Hepatocyte (in vitro differentiated cells): ENCODE results near the gene RNFT2.
"Not testable (repeated sequence)": the region's sequence is repeated elsewhere in the genome, so short reads cannot be mapped to it uniquely, and the experiment has no call there.

Source experiments
- EZH2 ChIP-seq: fragments of 200-600 bp; sonication (generic); IDR thresholded peaks from 2 replicates; pipeline ENCODE4 v1.6.1; 2016; ENCODE audit warnings: antibody characterized with exemption, mild to moderate bottlenecking, borderline replicate concordance
- EZH2phosphoT487 ChIP-seq: fragments of 200-600 bp; sonication (generic); IDR thresholded peaks from one replicate; pipeline ENCODE4 v1.6.1; 2018; ENCODE audit warnings: antibody characterized with exemption, mild to moderate bottlenecking, low read depth, moderate library complexity; ENCODE audit not compliant: unreplicated experiment, severe bottlenecking
- TF ChIP-seq, protein P1 (sequence below): fragments of 200-600 bp; sonication (generic); IDR thresholded peaks from 2 replicates; pipeline ENCODE4 v1.5.1; 2016; ENCODE audit warnings: antibody characterized with exemption, mild to moderate bottlenecking; ENCODE audit not compliant: poor library complexity

DNA sequence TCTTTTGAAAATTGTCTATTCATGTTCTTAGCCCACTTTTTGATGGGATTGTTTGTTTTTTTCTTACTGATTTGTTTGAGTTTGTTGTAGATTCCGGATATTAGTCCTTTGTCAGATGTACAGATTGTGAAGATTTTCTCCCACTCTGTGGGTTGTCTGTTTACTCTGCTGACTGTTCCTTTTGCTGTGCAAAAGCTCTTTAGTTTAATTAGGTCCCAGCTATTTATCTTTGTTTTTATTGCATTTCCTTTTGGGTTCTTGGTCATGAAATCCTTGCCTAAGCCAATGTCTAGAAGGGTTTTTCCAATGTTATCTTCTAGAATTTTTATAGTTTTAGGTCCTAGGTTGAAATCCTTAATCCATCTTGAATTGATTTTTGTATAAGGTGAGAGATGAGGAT lies 16.7 kb downstream of the RNFT2 start:
- TF ChIP-seq, protein P1, sequence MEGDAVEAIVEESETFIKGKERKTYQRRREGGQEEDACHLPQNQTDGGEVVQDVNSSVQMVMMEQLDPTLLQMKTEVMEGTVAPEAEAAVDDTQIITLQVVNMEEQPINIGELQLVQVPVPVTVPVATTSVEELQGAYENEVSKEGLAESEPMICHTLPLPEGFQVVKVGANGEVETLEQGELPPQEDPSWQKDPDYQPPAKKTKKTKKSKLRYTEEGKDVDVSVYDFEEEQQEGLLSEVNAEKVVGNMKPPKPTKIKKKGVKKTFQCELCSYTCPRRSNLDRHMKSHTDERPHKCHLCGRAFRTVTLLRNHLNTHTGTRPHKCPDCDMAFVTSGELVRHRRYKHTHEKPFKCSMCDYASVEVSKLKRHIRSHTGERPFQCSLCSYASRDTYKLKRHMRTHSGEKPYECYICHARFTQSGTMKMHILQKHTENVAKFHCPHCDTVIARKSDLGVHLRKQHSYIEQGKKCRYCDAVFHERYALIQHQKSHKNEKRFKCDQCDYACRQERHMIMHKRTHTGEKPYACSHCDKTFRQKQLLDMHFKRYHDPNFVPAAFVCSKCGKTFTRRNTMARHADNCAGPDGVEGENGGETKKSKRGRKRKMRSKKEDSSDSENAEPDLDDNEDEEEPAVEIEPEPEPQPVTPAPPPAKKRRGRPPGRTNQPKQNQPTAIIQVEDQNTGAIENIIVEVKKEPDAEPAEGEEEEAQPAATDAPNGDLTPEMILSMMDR: not testable (repeated sequence)
- TF ChIP-seq EZH2phosphoT487, EZH2: not testable (repeated sequence)
